Right atrium auricular region (tissue), 2 donors: Measurements from ENCODE around the gene TEFM. TPM values are rescaled to one million over a fixed set of nuclear protein-coding genes. Genes with fewer than 3 reads are reported as not detected.
A peak's percentile ranks its signal among the peaks of the same experiment; 100 is the strongest.

Source experiments
- DNase-seq: peaks from one replicate; pipeline ENCODE4 v3.0.0-alpha.2; 2019; ENCODE audit warnings: low spot score
- H3K27ac ChIP-seq, 2 donors: fragments of 200-600 bp; sonication (generic); 1 replicate in 1 of 2; 2 replicates in 1 of 2; pipeline ENCODE4 v1.5.1; 2016 to 2019
- H3K27me3 ChIP-seq, 2 donors: fragments of 200-600 bp; sonication (generic); one replicate each; pipeline versions ENCODE4 v1.5.1 to v1.6.0; 2017 to 2019
- H3K36me3 ChIP-seq: fragments of 200-600 bp; sonication (generic); one replicate; pipeline ENCODE4 v1.5.1; 2016
- H3K4me1 ChIP-seq, 2 donors: fragments of 200-600 bp; sonication (generic); one replicate each; pipeline versions ENCODE4 v1.5.1 to v1.6.0; 2017 to 2019
- H3K4me3 ChIP-seq, 2 donors: fragments of 200-600 bp; sonication (generic); 1 replicate in 1 of 2; 2 replicates in 1 of 2; pipeline ENCODE4 v1.5.1; 2017 to 2019; ENCODE audit warnings: mild to moderate bottlenecking in 1 of 2, moderate library complexity in 1 of 2
- H3K9me3 ChIP-seq, 2 donors: fragments of 200-600 bp; sonication (generic); one replicate each; pipeline ENCODE4 v1.5.1; 2019
- total RNA-seq, 2 donors: library from RNA; depleted of rRNA; stranded (reverse); fragments of >200 nt; gene quantifications; one replicate each; pipeline ENCODE4 v1.1.0, GENCODE V29; 2016
- TF ChIP-seq, protein P1 (sequence below), 2 donors: fragments of 200-600 bp; sonication (generic); IDR thresholded peaks; one replicate each; pipeline ENCODE4 v1.5.1; 2019; ENCODE audit warnings: antibody characterized with exemption in 2 of 2

The TEFM gene
- total RNA-seq, 2 donors from 2014 or later, result 6.6 to 11.0 TPM

DNA sequence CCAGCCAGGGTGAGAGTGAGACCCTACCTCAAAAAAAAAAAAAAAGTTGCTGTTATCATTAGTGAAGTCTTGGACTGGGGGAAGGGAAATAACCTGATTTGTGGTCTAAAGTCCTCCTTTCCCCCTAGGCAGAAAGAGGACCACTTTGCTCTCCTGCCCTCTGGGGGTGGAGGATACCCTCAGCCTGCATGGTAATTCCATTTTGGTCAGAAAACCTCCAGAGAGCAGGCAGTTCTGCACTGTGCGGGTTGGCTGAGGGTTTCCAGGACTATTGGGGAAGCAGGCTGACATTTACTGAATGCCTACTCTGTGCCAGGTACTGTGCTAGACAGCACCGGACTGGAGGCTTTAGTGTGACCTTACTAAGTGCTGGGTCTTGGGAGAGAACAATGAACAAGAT lies 18.3 kb upstream of the TEFM start:
- no peak overlapping the region for H3K4me3 ChIP-seq
- TF ChIP-seq, protein P1, sequence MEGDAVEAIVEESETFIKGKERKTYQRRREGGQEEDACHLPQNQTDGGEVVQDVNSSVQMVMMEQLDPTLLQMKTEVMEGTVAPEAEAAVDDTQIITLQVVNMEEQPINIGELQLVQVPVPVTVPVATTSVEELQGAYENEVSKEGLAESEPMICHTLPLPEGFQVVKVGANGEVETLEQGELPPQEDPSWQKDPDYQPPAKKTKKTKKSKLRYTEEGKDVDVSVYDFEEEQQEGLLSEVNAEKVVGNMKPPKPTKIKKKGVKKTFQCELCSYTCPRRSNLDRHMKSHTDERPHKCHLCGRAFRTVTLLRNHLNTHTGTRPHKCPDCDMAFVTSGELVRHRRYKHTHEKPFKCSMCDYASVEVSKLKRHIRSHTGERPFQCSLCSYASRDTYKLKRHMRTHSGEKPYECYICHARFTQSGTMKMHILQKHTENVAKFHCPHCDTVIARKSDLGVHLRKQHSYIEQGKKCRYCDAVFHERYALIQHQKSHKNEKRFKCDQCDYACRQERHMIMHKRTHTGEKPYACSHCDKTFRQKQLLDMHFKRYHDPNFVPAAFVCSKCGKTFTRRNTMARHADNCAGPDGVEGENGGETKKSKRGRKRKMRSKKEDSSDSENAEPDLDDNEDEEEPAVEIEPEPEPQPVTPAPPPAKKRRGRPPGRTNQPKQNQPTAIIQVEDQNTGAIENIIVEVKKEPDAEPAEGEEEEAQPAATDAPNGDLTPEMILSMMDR (IDR thresholded peaks at IDR 0.05), result no peak
- H3K27ac ChIP-seq, result no peak overlapping the region
- H3K9me3 ChIP-seq, result no peaks in the 10 kb centered on the region
- DNase-seq, result no peak
- peaks cover 0 to 12% of the 10 kb centered on the region in 2 donors for H3K27me3 ChIP-seq
- H3K4me1 ChIP-seq, result peaks cover 0 to 13% of the 10 kb centered on the region in 2 donors
- no peaks in the 10 kb centered on the region for H3K36me3 ChIP-seq

DNA sequence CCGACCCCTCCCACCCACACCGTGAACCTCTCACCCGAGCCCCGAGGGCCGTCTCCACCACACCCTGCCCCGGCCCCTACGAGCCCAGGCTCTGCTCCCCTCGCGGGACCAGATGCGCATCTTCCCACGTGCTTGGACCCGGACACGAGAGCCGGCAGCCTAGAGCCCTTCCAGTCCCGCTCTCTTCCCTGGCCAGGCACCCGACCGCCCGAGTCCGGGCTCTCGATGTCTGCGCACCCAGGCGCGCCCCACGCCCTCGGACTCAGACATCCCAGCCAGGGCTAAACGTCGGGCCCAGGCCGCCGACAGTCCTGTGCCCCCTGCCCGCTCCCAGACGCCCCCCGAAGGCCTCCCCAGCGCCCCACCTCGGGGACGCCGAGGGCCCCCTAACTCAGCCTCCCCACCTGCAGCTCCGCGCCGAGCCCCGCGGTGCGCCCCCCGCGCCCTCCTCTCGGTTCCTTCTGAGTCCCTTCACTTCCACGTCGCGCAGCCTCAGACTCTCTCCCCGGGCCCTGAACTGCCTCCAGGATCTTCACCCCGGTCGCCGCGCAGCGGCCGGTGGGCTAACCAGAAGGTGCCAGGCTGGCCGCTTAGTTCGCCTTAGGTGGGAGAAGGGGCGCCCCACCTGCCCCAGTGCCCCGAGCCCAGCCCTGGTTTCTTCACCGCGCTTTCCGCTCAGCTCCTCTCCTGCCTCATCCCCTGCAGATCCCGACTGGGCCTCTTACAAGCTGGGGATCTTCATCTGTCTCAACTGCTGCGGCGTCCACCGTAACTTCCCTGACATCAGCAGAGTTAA lies 16.4 kb upstream of the TEFM start:
- peak overlapping the region; percentile 39 to 66 for H3K4me3 ChIP-seq
- H3K27me3 ChIP-seq, result peaks cover 0 to 12% of the 10 kb centered on the region in 2 donors
- peaks cover 0 to 13% of the 10 kb centered on the region in 2 donors for H3K4me1 ChIP-seq
- no peaks in the 10 kb centered on the region for H3K36me3 ChIP-seq
- H3K9me3 ChIP-seq, result no peaks in the 10 kb centered on the region
- TF ChIP-seq, protein P1 (IDR thresholded peaks at IDR 0.05), result no peak
- DNase-seq, result no peak
- H3K27ac ChIP-seq, result peak overlapping the region; percentile 53 to 64

DNA sequence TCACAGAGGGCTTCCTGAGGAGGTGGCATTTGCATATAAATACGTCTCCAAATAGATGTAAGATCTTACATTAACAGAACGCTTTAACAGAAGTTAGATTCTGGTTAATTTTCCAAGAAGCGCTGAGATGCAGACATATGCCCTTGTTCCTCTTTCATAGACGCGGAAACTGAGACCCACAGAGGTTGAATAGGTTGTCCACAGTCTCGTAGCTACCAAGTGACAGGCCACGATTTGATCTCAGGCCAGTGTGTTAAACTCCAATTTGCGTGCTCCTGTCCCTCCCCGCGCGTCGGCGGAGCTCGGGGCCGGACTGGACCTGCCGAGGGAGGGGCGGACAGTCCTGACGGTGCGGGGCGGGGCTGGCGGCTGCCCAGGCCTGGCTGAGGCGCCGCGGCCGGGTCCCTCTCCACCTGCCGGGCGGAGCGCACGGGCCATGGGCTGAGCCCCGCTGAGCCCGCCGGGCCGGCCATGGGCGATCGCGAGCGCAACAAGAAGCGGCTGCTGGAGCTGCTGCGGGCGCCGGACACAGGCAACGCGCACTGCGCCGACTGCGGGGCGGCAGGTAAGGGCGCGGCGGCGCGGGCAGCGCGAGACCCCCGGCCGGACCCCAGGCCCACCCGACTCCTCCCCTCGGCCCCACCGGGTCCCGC lies 15.6 kb upstream of the TEFM start, which contains the start of gene ADAP2:
ADAP2 (plus strand) TSS at position 402 of the 653 bp plus-strand sequence; CDS start at position 472, 70 bp downstream.
- no peak for DNase-seq
- Histone ChIP-seq H3K4me1 (peaks cover 0 to 13% of the 10 kb centered on the region in 2 donors), H3K4me3 (peak within 1 kb of the TSS; percentile 39 to 66), H3K27ac (peak within 1 kb of the TSS; percentile 53 to 64), H3K36me3 (no peaks in the 10 kb centered on the region), H3K27me3 (peaks cover 0 to 12% of the 10 kb centered on the region in 2 donors), H3K9me3 (no peaks in the 10 kb centered on the region)
- TF ChIP-seq, protein P1 (IDR thresholded peaks at IDR 0.05), result no peak

DNA sequence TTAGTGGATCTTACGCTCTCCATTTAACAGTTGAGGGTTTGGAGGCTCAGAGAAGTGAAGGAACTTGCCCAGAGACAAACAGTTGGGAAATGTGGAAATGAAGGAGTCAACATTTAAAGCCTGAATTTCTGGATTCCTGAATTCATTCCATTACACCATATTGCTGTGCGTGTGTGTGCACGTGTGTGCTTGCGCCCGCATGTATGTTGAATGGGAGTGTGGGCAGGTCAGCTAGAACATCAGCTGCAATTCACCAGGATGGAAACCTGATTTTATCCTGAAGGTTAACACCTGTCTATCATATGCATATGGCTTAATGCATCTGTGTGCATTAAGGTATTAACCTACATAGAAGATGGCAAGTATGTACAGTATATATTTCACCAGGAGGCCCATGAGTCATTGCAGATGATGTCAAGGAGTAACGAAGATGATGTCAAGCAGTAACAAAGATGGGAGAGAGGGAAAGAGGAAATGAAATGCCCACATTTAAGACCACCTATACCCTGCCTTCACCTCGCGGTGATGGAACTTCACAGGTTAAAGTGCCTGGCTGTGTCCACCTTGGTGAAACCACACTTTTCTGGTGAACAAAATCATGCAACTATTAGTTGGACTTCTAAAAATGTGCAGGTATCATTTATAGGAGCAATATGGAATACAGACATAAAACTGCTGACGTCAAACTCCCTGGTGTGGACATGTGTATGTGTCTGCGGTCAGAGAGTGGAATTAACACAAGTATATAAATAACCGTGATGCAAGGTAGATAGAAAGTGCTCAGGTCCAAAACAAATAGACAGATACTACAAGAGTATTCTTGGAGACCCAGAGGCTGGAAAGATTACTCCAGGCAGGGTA lies 14.9 kb upstream of the TEFM start:
- Histone ChIP-seq H3K9me3 (no peaks in the 10 kb centered on the region), H3K4me3 (no peak overlapping the region), H3K36me3 (no peaks in the 10 kb centered on the region), H3K27ac (no peak overlapping the region), H3K27me3 (peaks cover 0 to 12% of the 10 kb centered on the region in 2 donors), H3K4me1 (peaks cover 0 to 13% of the 10 kb centered on the region in 2 donors)
- TF ChIP-seq, protein P1 (IDR thresholded peaks at IDR 0.05), result no peak
- DNase-seq, result no peak

DNA sequence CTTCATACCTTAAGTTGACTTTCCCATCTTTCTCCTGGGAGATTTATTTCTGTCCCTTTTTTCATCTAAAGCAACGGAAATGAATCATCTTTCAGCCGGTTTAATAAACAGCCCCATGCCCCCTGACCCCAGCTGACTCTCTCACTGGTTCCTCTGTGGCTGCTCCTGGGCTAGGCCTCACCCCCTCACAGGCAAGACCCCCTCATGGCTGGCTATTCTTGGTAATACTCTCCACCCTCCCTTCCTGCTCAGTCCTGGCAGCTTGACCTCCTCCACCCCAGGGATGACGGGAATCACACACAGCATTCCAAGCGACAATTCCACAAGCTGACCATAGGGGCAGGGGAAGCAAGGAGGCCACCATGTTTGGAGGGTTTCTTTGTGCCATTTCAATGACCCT lies 14.2 kb upstream of the TEFM start:
- H3K4me3 ChIP-seq, result no peak overlapping the region
- H3K27ac ChIP-seq, result no peak overlapping the region

More for the DNA sequence above, 14.2 kb upstream of the TEFM start:
- peaks cover 0 to 13% of the 10 kb centered on the region in 2 donors for H3K4me1 ChIP-seq
- no peak for DNase-seq
- H3K27me3 ChIP-seq, result peaks cover 0 to 12% of the 10 kb centered on the region in 2 donors
- no peaks in the 10 kb centered on the region for H3K9me3 ChIP-seq
- no peaks in the 10 kb centered on the region for H3K36me3 ChIP-seq
- TF ChIP-seq, protein P1 (IDR thresholded peaks at IDR 0.05), result no peak
